Glutamatergic neuron (in vitro differentiated cells): ENCODE measurements around the gene SAMD15. TPM values are rescaled to one million over a fixed set of nuclear protein-coding genes. Genes with fewer than 3 reads are reported as not detected.

ENCODE experiments used
- DNase-seq: peaks from one replicate; pipeline ENCODE4 v3.0.0; 2022
- H3K27ac Mint-ChIP-seq: one replicate; pipeline ENCODE4 v1.8.0; 2020; ENCODE audit warnings: mild to moderate bottlenecking, mixed read lengths, inconsistent platforms; ENCODE audit not compliant: unreplicated experiment
- H3K27me3 Mint-ChIP-seq: one replicate; pipeline ENCODE4 v1.8.0; 2020; ENCODE audit warnings: mild to moderate bottlenecking, moderate library complexity, mixed read lengths, inconsistent platforms; ENCODE audit not compliant: unreplicated experiment
- H3K36me3 Mint-ChIP-seq: one replicate; pipeline ENCODE4 v1.8.0; 2020; ENCODE audit warnings: mild to moderate bottlenecking, mixed read lengths, inconsistent platforms; ENCODE audit not compliant: unreplicated experiment
- H3K4me1 Mint-ChIP-seq: one replicate; pipeline ENCODE4 v1.8.0; 2020; ENCODE audit warnings: mild to moderate bottlenecking, low read depth, mixed read lengths, inconsistent platforms; ENCODE audit not compliant: unreplicated experiment
- H3K4me3 Mint-ChIP-seq: one replicate; pipeline ENCODE4 v1.8.0; 2020; ENCODE audit warnings: mild to moderate bottlenecking, mixed read lengths, inconsistent platforms; ENCODE audit not compliant: unreplicated experiment
- H3K9me3 Mint-ChIP-seq: one replicate; pipeline ENCODE4 v1.8.0; 2020; ENCODE audit warnings: mild to moderate bottlenecking, moderate library complexity, mixed read lengths, inconsistent platforms; ENCODE audit not compliant: unreplicated experiment
- CTCF ChIP-seq: fragments of 200-600 bp; sonication (generic); IDR thresholded peaks from one replicate; pipeline ENCODE4 v1.5.0; 2021; ENCODE audit not compliant: partially characterized antibody, unreplicated experiment
- total RNA-seq: library from RNA; stranded (reverse); fragmentation: NEBNext Ultra II Directional; extraction: Animal tissue kit (Norgen Biotek cat#: 25700); gene quantifications from one replicate; pipeline ENCODE4 v1.2.1, GENCODE V29; 2021; ENCODE audit not compliant: unreplicated experiment

The SAMD15 gene
- total RNA-seq, 1 donor from 2014 or later, result 0.47 TPM

GRCh38 chr14:77424862-77425261, 47.7 kb downstream of the SAMD15 start:
- DNase-seq, result no peak
- TF ChIP-seq CTCF, result no peak
- Mint-ChIP-seq H3K36me3 (peaks cover 14% of the 10 kb centered on the region), H3K27ac (no peak overlapping the region), H3K9me3 (peaks cover 3% of the 10 kb centered on the region), H3K4me3 (no peak overlapping the region), H3K27me3 (no peaks in the 10 kb centered on the region), H3K4me1 (no peaks in the 10 kb centered on the region)

GRCh38 chr14:77426396-77426795, 49.2 kb downstream of the SAMD15 start:
- H3K27me3 Mint-ChIP-seq, result no peaks in the 10 kb centered on the region
- H3K4me1 Mint-ChIP-seq, result no peaks in the 10 kb centered on the region
- peaks cover 9% of the 10 kb centered on the region for H3K36me3 Mint-ChIP-seq
- no peak for DNase-seq
- no peaks in the 10 kb centered on the region for H3K9me3 Mint-ChIP-seq
- H3K4me3 Mint-ChIP-seq, result no peak overlapping the region
- TF ChIP-seq CTCF, result no peak
- H3K27ac Mint-ChIP-seq, result no peak overlapping the region

- H3K27me3 Mint-ChIP-seq, result peaks cover 1% of the 10 kb centered on the region
- H3K36me3 Mint-ChIP-seq, result no peaks in the 10 kb centered on the region
- no peak for DNase-seq
- H3K27ac Mint-ChIP-seq, result no peak overlapping the region
- no peak for TF ChIP-seq CTCF
- H3K4me3 Mint-ChIP-seq, result no peak overlapping the region
- H3K9me3 Mint-ChIP-seq, result no peaks in the 10 kb centered on the region
- no peaks in the 10 kb centered on the region for H3K4me1 Mint-ChIP-seq
Measured at GRCh38 chr14:77436042-77436441, 58.9 kb downstream of the SAMD15 start.

- Mint-ChIP-seq H3K36me3 (no peaks in the 10 kb centered on the region), H3K4me3 (no peak overlapping the region), H3K27me3 (no peaks in the 10 kb centered on the region), H3K27ac (no peak overlapping the region), H3K9me3 (no peaks in the 10 kb centered on the region), H3K4me1 (no peaks in the 10 kb centered on the region)
- DNase-seq, result no peak
- no peak for TF ChIP-seq CTCF
Measured at GRCh38 chr14:77438596-77438995, 61.4 kb downstream of the SAMD15 start.

GRCh38 chr14:77439861-77440260, 62.7 kb downstream of the SAMD15 start:
- no peak overlapping the region for H3K4me3 Mint-ChIP-seq
- no peak overlapping the region for H3K27ac Mint-ChIP-seq
- H3K27me3 Mint-ChIP-seq, result no peaks in the 10 kb centered on the region
- H3K4me1 Mint-ChIP-seq, result no peaks in the 10 kb centered on the region
- no peaks in the 10 kb centered on the region for H3K9me3 Mint-ChIP-seq
- no peak for DNase-seq
- H3K36me3 Mint-ChIP-seq, result no peaks in the 10 kb centered on the region
- TF ChIP-seq CTCF, result no peak

Other genes with a start within 250 kb of the SAMD15 start
- gene ZDHHC22, start 235.6 kb upstream of the SAMD15 start, total RNA-seq, result 77.3 TPM
- gene TMEM63C, start 195.6 kb upstream of the SAMD15 start, total RNA-seq, result 39.9 TPM
- 0.22 TPM for gene NGB, start 106.2 kb upstream of the SAMD15 start, total RNA-seq
- 41.5 TPM for gene POMT2, start 56.5 kb upstream of the SAMD15 start, total RNA-seq
- 23.1 TPM for gene GSTZ1, start 56.3 kb upstream of the SAMD15 start, total RNA-seq
- gene TMED8, start 285 bp upstream of the SAMD15 start, total RNA-seq, result 9.8 TPM
- 0.69 TPM for gene NOXRED1, start 46.1 kb downstream of the SAMD15 start, total RNA-seq
- gene VIPAS39, start 80.2 kb downstream of the SAMD15 start, total RNA-seq, result 31.6 TPM
- gene AHSA1, start 80.7 kb downstream of the SAMD15 start, total RNA-seq, result 117 TPM
- not detected for gene ISM2, start 121.4 kb downstream of the SAMD15 start, total RNA-seq
- gene SPTLC2, start 239.3 kb downstream of the SAMD15 start, total RNA-seq, result 33.9 TPM